ENCODE measurements around the gene BRINP2.

BRINP2 gene

GRCh38 chr1:177164380-177165068 lies 6.2 kb upstream of the BRINP2 start, which contains the start of gene ASTN1:
Gene ASTN1, minus strand, starts transcription at chr1:177164712. Its CDS starts 36 bp downstream, at chr1:177164676.
- no peaks in the 10 kb centered on the region for H3K4me1 ChIP-seq (ENCODE audit: insufficient read depth, low read length, severe bottlenecking)
- H3K9ac ChIP-seq (ENCODE audit: low read length): no peak within 1 kb of the TSS
- TF ChIP-seq EZH2 (IDR thresholded peaks at IDR 0.05; ENCODE audit: borderline replicate concordance, low read length) (no peak), CTCF (IDR thresholded peaks at IDR 0.05; ENCODE audit: low read length) (no peak)
- no peak within 1 kb of the TSS for H3K4me3 ChIP-seq (ENCODE audit: low read depth, low read length, poor library complexity, severe bottlenecking)
- no peaks in the 10 kb centered on the region for H3K79me2 ChIP-seq (ENCODE audit: insufficient read depth, low read length)
- no peak within 1 kb of the TSS for H3K27ac ChIP-seq (ENCODE audit: low read depth, low read length, poor library complexity, severe bottlenecking)
- H3K27me3 ChIP-seq (ENCODE audit: insufficient read depth, low read length): no peaks in the 10 kb centered on the region
- H3K9me3 ChIP-seq (ENCODE audit: low read length): no peaks in the 10 kb centered on the region
- H3K36me3 ChIP-seq (ENCODE audit: insufficient read depth, low read length): no peaks in the 10 kb centered on the region
- H3F3A ChIP-seq (ENCODE audit: insufficient read depth, low read length): no peaks in the 10 kb centered on the region
- H3K4me2 ChIP-seq (ENCODE audit: low read length): no peak within 1 kb of the TSS
- no peaks in the 10 kb centered on the region for H3K9me2 ChIP-seq (ENCODE audit: low read depth, low read length)
- no peaks in the 10 kb centered on the region for H4K20me1 ChIP-seq (ENCODE audit: insufficient read depth, low read length)
- no peak within 1 kb of the TSS for H2AFZ ChIP-seq (ENCODE audit: low read length)

- no peak overlapping the region for H3K4me3 ChIP-seq (ENCODE audit: low read depth, low read length, poor library complexity, severe bottlenecking)
- H4K20me1 ChIP-seq (ENCODE audit: insufficient read depth, low read length): no peaks in the 10 kb centered on the region
- H3K4me1 ChIP-seq (ENCODE audit: insufficient read depth, low read length, severe bottlenecking): no peaks in the 10 kb centered on the region
- TF ChIP-seq EZH2 (IDR thresholded peaks at IDR 0.05; ENCODE audit: borderline replicate concordance, low read length): no peak
- no peak for TF ChIP-seq CTCF (IDR thresholded peaks at IDR 0.05; ENCODE audit: low read length)
- H3K9ac ChIP-seq (ENCODE audit: low read length): no peak overlapping the region
- H3K36me3 ChIP-seq (ENCODE audit: insufficient read depth, low read length): no peaks in the 10 kb centered on the region
- H3K4me2 ChIP-seq (ENCODE audit: low read length): no peak overlapping the region
- H3K27me3 ChIP-seq (ENCODE audit: insufficient read depth, low read length): no peaks in the 10 kb centered on the region
- no peak overlapping the region for H3K27ac ChIP-seq (ENCODE audit: low read depth, low read length, poor library complexity, severe bottlenecking)
- H3K9me2 ChIP-seq (ENCODE audit: low read depth, low read length): no peaks in the 10 kb centered on the region
- no peak overlapping the region for H2AFZ ChIP-seq (ENCODE audit: low read length)
- no peaks in the 10 kb centered on the region for H3K79me2 ChIP-seq (ENCODE audit: insufficient read depth, low read length)
- no peaks in the 10 kb centered on the region for H3K9me3 ChIP-seq (ENCODE audit: low read length)
- H3F3A ChIP-seq (ENCODE audit: insufficient read depth, low read length): no peaks in the 10 kb centered on the region
These were observed 5.7 kb upstream of the BRINP2 start for GRCh38 chr1:177165069-177165439.

GRCh38 chr1:177171536-177172123 lies 872 bp downstream of the BRINP2 start:
- no peaks in the 10 kb centered on the region for H3K36me3 ChIP-seq (ENCODE audit: insufficient read depth, low read length)
- no peaks in the 10 kb centered on the region for H3K79me2 ChIP-seq (ENCODE audit: insufficient read depth, low read length)
- no peaks in the 10 kb centered on the region for H3K9me3 ChIP-seq (ENCODE audit: low read length)
- no peak overlapping the region for H3K27ac ChIP-seq (ENCODE audit: low read depth, low read length, poor library complexity, severe bottlenecking)
- no peaks in the 10 kb centered on the region for H3K27me3 ChIP-seq (ENCODE audit: insufficient read depth, low read length)
- no peaks in the 10 kb centered on the region for H3F3A ChIP-seq (ENCODE audit: insufficient read depth, low read length)
- H3K9me2 ChIP-seq (ENCODE audit: low read depth, low read length): no peaks in the 10 kb centered on the region
- H4K20me1 ChIP-seq (ENCODE audit: insufficient read depth, low read length): no peaks in the 10 kb centered on the region
- H3K4me2 ChIP-seq (ENCODE audit: low read length): no peak overlapping the region
- H3K9ac ChIP-seq (ENCODE audit: low read length): no peak overlapping the region
- no peak overlapping the region for H3K4me3 ChIP-seq (ENCODE audit: low read depth, low read length, poor library complexity, severe bottlenecking)
- no peak for TF ChIP-seq CTCF (IDR thresholded peaks at IDR 0.05; ENCODE audit: low read length)
- no peak for TF ChIP-seq EZH2 (IDR thresholded peaks at IDR 0.05; ENCODE audit: borderline replicate concordance, low read length)
- H3K4me1 ChIP-seq (ENCODE audit: insufficient read depth, low read length, severe bottlenecking): no peaks in the 10 kb centered on the region
- no peak overlapping the region for H2AFZ ChIP-seq (ENCODE audit: low read length)
